H1 (cell line): ENCODE data around the gene RPL13A. TPM values are rescaled to one million over a fixed set of nuclear protein-coding genes. Genes with fewer than 3 reads are reported as not detected.
A peak's percentile ranks its signal among the peaks of the same experiment; 100 is the strongest.

Source experiments
- BACH1 ChIP-seq: IDR thresholded peaks from 2 replicates; pipeline ENCODE4 v1.6.1; 2012; ENCODE audit warnings: low read length, improper control_type of control experiment
- CHD2 ChIP-seq: IDR thresholded peaks from 2 replicates; pipeline ENCODE4 v1.6.1; 2012; ENCODE audit warnings: low read length, improper control_type of control experiment
- CTBP2 ChIP-seq: IDR thresholded peaks from 2 replicates; pipeline ENCODE4 v1.7.0; 2011; ENCODE audit warnings: borderline replicate concordance, mild to moderate bottlenecking, moderate library complexity, mixed read lengths, low read length; ENCODE audit not compliant: insufficient read depth, insufficient read length
- EZH2 ChIP-seq: fragments of 200-600 bp; sonication (generic); IDR thresholded peaks from 2 replicates; pipeline ENCODE4 v1.7.1; 2012; ENCODE audit warnings: low read depth, mild to moderate bottlenecking, moderate library complexity, low read length, inconsistent platforms; ENCODE audit not compliant: severe bottlenecking
- FOSL1 ChIP-seq: IDR thresholded peaks from 2 replicates; pipeline ENCODE4 v1.6.1; 2011; ENCODE audit warnings: mild to moderate bottlenecking, low read depth, low read length, moderate library complexity; ENCODE audit not compliant: insufficient read depth
- KDM1A ChIP-seq: fragments of 200-600, 300-600 bp; sonication (generic); IDR thresholded peaks from 2 replicates; pipeline ENCODE4 v1.7.1; 2016; ENCODE audit warnings: mild to moderate bottlenecking, low read length, borderline replicate concordance
- KDM4A ChIP-seq: IDR thresholded peaks from one replicate; pipeline ENCODE4 v1.7.1; 2012; ENCODE audit warnings: low read depth, mild to moderate bottlenecking, moderate library complexity, low read length, inconsistent platforms; ENCODE audit not compliant: severe bottlenecking
- MAFK ChIP-seq: IDR thresholded peaks from 2 replicates; pipeline ENCODE4 v1.6.1; 2012; ENCODE audit warnings: low read depth, mild to moderate bottlenecking, improper control_type of control experiment, low read length
- PHF8 ChIP-seq: fragments of 200-600 bp; sonication (generic); conservative IDR thresholded peaks from 2 replicates; pipeline ENCODE4 v1.7.1; 2012; ENCODE audit warnings: low read depth, mild to moderate bottlenecking, inconsistent platforms, low read length, moderate library complexity
- RAD21 ChIP-seq, 2 experiments: IDR thresholded peaks in 1 of 2; conservative IDR thresholded peaks in 1 of 2; 2 replicates each; pipeline ENCODE4 v1.6.1; 2011; ENCODE audit warnings: low read depth in 2 of 2, low read length in 2 of 2, improper control_type of control experiment in 1 of 2, inconsistent platforms in 1 of 2, mild to moderate bottlenecking in 1 of 2, moderate library complexity in 1 of 2
- RXRA ChIP-seq: IDR thresholded peaks from 2 replicates; pipeline ENCODE4 v1.6.1; 2011; ENCODE audit warnings: low read depth, mild to moderate bottlenecking, low read length, moderate library complexity; ENCODE audit not compliant: insufficient read depth
- SIX5 ChIP-seq: IDR thresholded peaks from 2 replicates; pipeline ENCODE4 v1.6.1; 2011; ENCODE audit warnings: mild to moderate bottlenecking, low read depth, low read length
- SP1 ChIP-seq: IDR thresholded peaks from 2 replicates; pipeline ENCODE4 v1.6.1; 2011; ENCODE audit warnings: low read depth, low read length
- SRF ChIP-seq: IDR thresholded peaks from 2 replicates; pipeline ENCODE4 v1.6.1; 2011; ENCODE audit warnings: mild to moderate bottlenecking, low read depth, low read length, moderate library complexity
- SUZ12 ChIP-seq: fragments of 200-600 bp; sonication (generic); IDR thresholded peaks from 2 replicates; pipeline ENCODE4 v1.6.1; 2012; ENCODE audit warnings: mild to moderate bottlenecking, inconsistent platforms, low read length, moderate library complexity, mixed read lengths
- TAF1 ChIP-seq: IDR thresholded peaks from 2 replicates; pipeline ENCODE4 v1.6.1; 2011; ENCODE audit warnings: mild to moderate bottlenecking, low read depth, low read length
- TCF12 ChIP-seq: IDR thresholded peaks from 2 replicates; pipeline ENCODE4 v1.6.1; 2011; ENCODE audit warnings: low read depth, mild to moderate bottlenecking, low read length
- YY1 ChIP-seq: IDR thresholded peaks from 2 replicates; pipeline ENCODE4 v1.6.1; 2011; ENCODE audit warnings: low read depth, mild to moderate bottlenecking, low read length
- ZNF274 ChIP-seq: IDR thresholded peaks from 2 replicates; pipeline ENCODE4 v1.7.0; 2012; ENCODE audit warnings: low read length, borderline replicate concordance; ENCODE audit errors: extremely low read depth
- polyA plus RNA-seq, 7 experiments: library from polyadenylated mRNA; depleted of rRNA in 3 of 7; stranded (reverse) in 5 of 7; unstranded in 2 of 7; fragments of >200 nt in 5 of 7; fragments of 200-250 nt in 2 of 7; gene quantifications; 1 replicate in 5 of 7; 2 replicates in 1 of 7; 4 replicates in 1 of 7; pipeline versions ENCODE4 v1.2.1 to v1.2.3, GENCODE V29; 2011 to 2013; ENCODE audit warnings: missing spikeins in 2 of 7, mixed read lengths in 2 of 7
- total RNA-seq: library from RNA; stranded (reverse); fragmentation: NEBNext Ultra II Directional; extraction: Animal tissue kit (Norgen Biotek cat#: 25700); gene quantifications from 2 replicates; pipeline ENCODE4 v1.2.1, GENCODE V29; 2021

The RPL13A gene
- total and polyA plus RNA-seq, 2 of the 8 experiments (the other 6 are each of a cell fraction or from before 2014, with no cell fraction given), result 3,305 to 8,868 TPM

- TF ChIP-seq YY1 (peak; percentile 100), EZH2 (no peak), SUZ12 (no peak), CHD2 (peak; percentile 67; the same call in 1 of the 2 replicates), SIX5 (peak; percentile 35; the same call in 1 of the 2 replicates), SP1 (peak; percentile 95), FOSL1 (no peak), TCF12 (0 out of 2 replicates have a peak, but pooled peaks have one; percentile 29), RXRA (no peak), KDM4A (no peak), TAF1 (peak; percentile 100), RAD21 (IDR thresholded peaks at IDR 0.05 in 1 of 2, conservative IDR thresholded peaks at IDR 0.05 in 1 of 2; ENCODE audit: low read depth in 2 of 2, low read length in 2 of 2) (no peak), MAFK (no peak), CTBP2 (no peak), ZNF274 (no peak), BACH1 (no peak), SRF (no peak), KDM1A (no peak), PHF8 (peak; percentile 98)
Observed at GRCh38 chr19:49487277-49488045, at the start of gene RPL13A (continued).
